GM21786 (cell line): ENCODE measurements around the gene TCF23.
"Not testable (repeated sequence)": the region's sequence is repeated elsewhere in the genome, so short reads cannot be mapped to it uniquely, and the experiment has no call there.

Experiments used
- ATAC-seq: cut with Tn5 transposase; IDR thresholded peaks from one replicate; pipeline ENCODE4 v1.9.1; 2021; ENCODE audit not compliant: unreplicated experiment

The TCF23 gene

GRCh38 chr2:27152796-27153464 is 4.1 kb downstream of the TCF23 start:
- ATAC-seq = no peak

- ATAC-seq = no peak
Measured at GRCh38 chr2:27154488-27154887, 5.7 kb downstream of the TCF23 start.

- no peak for ATAC-seq
Measured at GRCh38 chr2:27155069-27155520, 6.3 kb downstream of the TCF23 start.

GRCh38 chr2:27158468-27158867 is 9.7 kb downstream of the TCF23 start:
- no peak for ATAC-seq

GRCh38 chr2:27159271-27159670 is 10.5 kb downstream of the TCF23 start:
- no peak for ATAC-seq

GRCh38 chr2:27160191-27160590 is 11.4 kb downstream of the TCF23 start:
- ATAC-seq = no peak

- ATAC-seq = no peak
Measured at GRCh38 chr2:27162151-27163121, 13.6 kb downstream of the TCF23 start.

GRCh38 chr2:27164960-27165763 is 16.4 kb downstream of the TCF23 start:
- ATAC-seq = no peak

GRCh38 chr2:27170581-27171337 is 22.0 kb downstream of the TCF23 start:
- no peak for ATAC-seq

- no peak for ATAC-seq
Measured at GRCh38 chr2:27171351-27171848, 22.6 kb downstream of the TCF23 start.

- no peak for ATAC-seq
Measured at GRCh38 chr2:27174638-27175037, 25.8 kb downstream of the TCF23 start.

GRCh38 chr2:27175330-27175729 is 26.5 kb downstream of the TCF23 start:
- ATAC-seq = no peak

GRCh38 chr2:27175781-27176180 is 27.0 kb downstream of the TCF23 start:
- not testable (repeated sequence) for ATAC-seq

GRCh38 chr2:27177441-27178351 is 28.9 kb downstream of the TCF23 start:
- no peak for ATAC-seq

- no peak for ATAC-seq
Measured at GRCh38 chr2:27178469-27178868, 29.7 kb downstream of the TCF23 start.

- ATAC-seq = no peak
Measured at GRCh38 chr2:27179344-27180000, 30.7 kb downstream of the TCF23 start.

GRCh38 chr2:27182346-27182745 is 33.5 kb downstream of the TCF23 start:
- ATAC-seq = no peak

- ATAC-seq = no peak
Measured at GRCh38 chr2:27184115-27184514, 35.3 kb downstream of the TCF23 start.
